Lower lobe of right lung (tissue), 2 donors: ENCODE measurements around the gene TMEM132C. TPM values are rescaled to one million over a fixed set of nuclear protein-coding genes. Genes with fewer than 3 reads are reported as not detected.

Source experiments
- ATAC-seq, 2 donors: fragments of 200-7000 bp; cut with Tn5 transposase; one replicate each; pipeline ENCODE4 v1.9.1; 2020 to 2022; ENCODE audit warnings: mild to moderate bottlenecking in 2 of 2, moderate library complexity in 2 of 2
- DNase-seq: peaks from one replicate; pipeline ENCODE4 v3.0.0-alpha.2; 2020
- H3K27ac ChIP-seq: fragments of 200-600 bp; one replicate; pipeline ENCODE4 v1.8.0; 2022
- H3K27me3 ChIP-seq: fragments of 200-600 bp; one replicate; pipeline ENCODE4 v1.8.0; 2022; ENCODE audit warnings: low read depth
- H3K36me3 ChIP-seq: fragments of 200-600 bp; one replicate; pipeline ENCODE4 v1.8.0; 2022; ENCODE audit warnings: mild to moderate bottlenecking
- H3K4me1 ChIP-seq: fragments of 200-600 bp; one replicate; pipeline ENCODE4 v1.8.0; 2022
- H3K4me3 ChIP-seq: fragments of 200-600 bp; one replicate; pipeline ENCODE4 v1.8.0; 2022; ENCODE audit warnings: mild to moderate bottlenecking
- H3K9me3 ChIP-seq: fragments of 200-600 bp; one replicate; pipeline ENCODE4 v1.8.0; 2022
- CTCF ChIP-seq: fragments of 200-600 bp; IDR thresholded peaks from one replicate; pipeline ENCODE4 v1.8.0; 2022; ENCODE audit warnings: antibody characterized with exemption, mild to moderate bottlenecking
- intact Hi-C: fragments of 100-400 bp; cut with DNase I; formaldehyde crosslinking; loops from one replicate; pipeline ENCODE4 v1.11.0; 2022
- total RNA-seq: library from RNA; stranded (reverse); fragmentation: NEBNext Ultra II Directional; extraction: Animal tissue kit (Norgen Biotek cat#: 25700); gene quantifications from one replicate; pipeline ENCODE4 v1.2.1, GENCODE V29; 2021
- donor health status: DM: no; HTN: yes; CAD: no; lungs with severe emphysema.

Gene TMEM132C
- total RNA-seq, 1 donor from 2014 or later, result 1.6 TPM

GRCh38 chr12:128307791-128308190, 40.8 kb downstream of the TMEM132C start:
- intact Hi-C loops, result no loop called here
- H3K9me3 ChIP-seq, result no peaks in the 10 kb centered on the region
- no peak for DNase-seq
- no peaks in the 10 kb centered on the region for H3K36me3 ChIP-seq
- H3K27me3 ChIP-seq, result no peaks in the 10 kb centered on the region
- H3K4me1 ChIP-seq, result no peaks in the 10 kb centered on the region
- H3K4me3 ChIP-seq, result no peak overlapping the region
- no peak for ATAC-seq
- no peak for TF ChIP-seq CTCF
- H3K27ac ChIP-seq, result no peak overlapping the region

GRCh38 chr12:128312661-128313060, 45.7 kb downstream of the TMEM132C start:
- no peak for TF ChIP-seq CTCF
- Histone ChIP-seq H3K27me3 (no peaks in the 10 kb centered on the region), H3K27ac (no peak overlapping the region), H3K9me3 (no peaks in the 10 kb centered on the region), H3K4me3 (no peak overlapping the region), H3K36me3 (no peaks in the 10 kb centered on the region), H3K4me1 (no peaks in the 10 kb centered on the region)
- ATAC-seq, result no peak
- intact Hi-C loops, result no loop called here
- no peak for DNase-seq

- TF ChIP-seq CTCF, result no peak
Measured at GRCh38 chr12:128313931-128314330, 47.0 kb downstream of the TMEM132C start.

GRCh38 chr12:128314611-128315010, 47.6 kb downstream of the TMEM132C start:
- no peak for TF ChIP-seq CTCF
- H3K4me1 ChIP-seq, result no peaks in the 10 kb centered on the region
- no peaks in the 10 kb centered on the region for H3K36me3 ChIP-seq
- no peaks in the 10 kb centered on the region for H3K9me3 ChIP-seq
- intact Hi-C loops, result no loop called here
- DNase-seq, result no peak
- no peak for ATAC-seq
- H3K27ac ChIP-seq, result no peak overlapping the region
- H3K27me3 ChIP-seq, result no peaks in the 10 kb centered on the region
- H3K4me3 ChIP-seq, result no peak overlapping the region

More at GRCh38 chr12:128313931-128314330, 47.0 kb downstream of the TMEM132C start:
- Histone ChIP-seq H3K4me1 (no peaks in the 10 kb centered on the region), H3K27ac (no peak overlapping the region), H3K4me3 (no peak overlapping the region), H3K9me3 (no peaks in the 10 kb centered on the region), H3K27me3 (no peaks in the 10 kb centered on the region), H3K36me3 (no peaks in the 10 kb centered on the region)
- ATAC-seq (no peak), DNase-seq (no peak)
- intact Hi-C loops, result no loop called here

GRCh38 chr12:128316078-128316477, 49.1 kb downstream of the TMEM132C start:
- no peak overlapping the region for H3K4me3 ChIP-seq
- no peak overlapping the region for H3K27ac ChIP-seq
- no peak for ATAC-seq
- no peak for TF ChIP-seq CTCF
- H3K27me3 ChIP-seq, result no peaks in the 10 kb centered on the region
- no peak for DNase-seq
- no peaks in the 10 kb centered on the region for H3K4me1 ChIP-seq
- H3K36me3 ChIP-seq, result no peaks in the 10 kb centered on the region
- no peaks in the 10 kb centered on the region for H3K9me3 ChIP-seq
- intact Hi-C loops, result no loop called here
